Tibial artery (tissue), 4 donors: Measurements from ENCODE around the gene SNX9.
"Not testable (repeated sequence)": the region's sequence is repeated elsewhere in the genome, so short reads cannot be mapped to it uniquely, and the experiment has no call there.

Source experiments
- DNase-seq, 2 donors: peaks; one replicate each; pipeline ENCODE4 v3.0.0-alpha.2; 2019
- H3K27ac ChIP-seq, 2 donors: fragments of 200-600 bp; sonication (generic) in 1 of 2; 1 replicate in 1 of 2; 2 replicates in 1 of 2; pipeline ENCODE4 v1.5.1; 2018 to 2019; ENCODE audit warnings: mild to moderate bottlenecking in 1 of 2
- H3K27me3 ChIP-seq, 2 donors: fragments of 200-600 bp; sonication (generic) in 1 of 2; one replicate each; pipeline versions ENCODE4 v1.5.1 to v1.6.0; 2016 to 2019
- H3K36me3 ChIP-seq, 3 donors: fragments of 200-600 bp; sonication (generic) in 2 of 3; one replicate each; pipeline ENCODE4 v1.5.1; 2016 to 2019; ENCODE audit warnings: mild to moderate bottlenecking in 2 of 3
- H3K4me1 ChIP-seq, 4 donors: fragments of 200-600 bp; sonication (generic) in 2 of 4; 1 replicate in 3 of 4; 2 replicates in 1 of 4; pipeline ENCODE4 v1.5.1; 2016 to 2019
- H3K4me3 ChIP-seq, 2 donors: fragments of 200-600 bp; sonication (generic) in 1 of 2; 1 replicate in 1 of 2; 2 replicates in 1 of 2; pipeline ENCODE4 v1.5.1; 2018 to 2019; ENCODE audit warnings: mild to moderate bottlenecking in 2 of 2
- H3K9me3 ChIP-seq, 3 donors: fragments of 200-600 bp; sonication (generic) in 1 of 3; one replicate each; pipeline ENCODE4 v1.5.1; 2016 to 2019
- CTCF ChIP-seq, 2 experiments: fragments of 200-600 bp in 1 of 2; fragments of 450-650 bp in 1 of 2; IDR thresholded peaks; one replicate each; pipeline ENCODE4 v1.5.1; 2017 to 2019; ENCODE audit warnings: antibody characterized with exemption in 2 of 2, mild to moderate bottlenecking in 1 of 2, moderate library complexity in 1 of 2
- intact Hi-C: fragments of 100-400 bp; cut with DNase I; formaldehyde crosslinking; loops from one replicate; pipeline ENCODE4 v1.15.0; 2023; ENCODE audit warnings: low total_unique reads

SNX9 gene

GRCh38 chr6:157842212-157842611 lies 19.2 kb downstream of the SNX9 start:
- intact Hi-C loops: no loop called here
- no peaks in the 10 kb centered on the region for H3K36me3 ChIP-seq
- H3K4me3 ChIP-seq: no peak overlapping the region
- H3K9me3 ChIP-seq: no peaks in the 10 kb centered on the region
- H3K4me1 ChIP-seq: peaks cover 0 to 91% (median 39%) of the 10 kb centered on the region in 4 donors
- H3K27me3 ChIP-seq: no peaks in the 10 kb centered on the region
- TF ChIP-seq CTCF (IDR thresholded peaks at IDR 0.05): no peak
- no peak overlapping the region for H3K27ac ChIP-seq
- no peak for DNase-seq

- H3K36me3 ChIP-seq: not testable (repeated sequence)
- peaks cover 0 to 93% (median 42%) of the 10 kb centered on the region in 4 donors for H3K4me1 ChIP-seq
Observed at GRCh38 chr6:157844196-157844595, 21.1 kb downstream of the SNX9 start.

GRCh38 chr6:157845493-157846259 lies 22.6 kb downstream of the SNX9 start:
- Histone ChIP-seq H3K4me1 (peaks cover 0 to 92% (median 44%) of the 10 kb centered on the region in 4 donors), H3K27ac (no peak overlapping the region), H3K9me3 (no peaks in the 10 kb centered on the region), H3K4me3 (no peak overlapping the region), H3K27me3 (no peaks in the 10 kb centered on the region), H3K36me3 (no peaks in the 10 kb centered on the region)
- intact Hi-C loops: no loop called here
- TF ChIP-seq CTCF (IDR thresholded peaks at IDR 0.05): no peak
- no peak for DNase-seq

More at GRCh38 chr6:157844196-157844595, 21.1 kb downstream of the SNX9 start:
- H3K4me3 ChIP-seq, DNase-seq, H3K27ac ChIP-seq, H3K9me3 ChIP-seq, intact Hi-C loops, H3K27me3 ChIP-seq: not testable (repeated sequence)

GRCh38 chr6:157847846-157848245 lies 24.8 kb downstream of the SNX9 start:
- peaks cover 4 to 11% (median 5%) of the 10 kb centered on the region in 3 donors for H3K9me3 ChIP-seq
- DNase-seq: no peak
- H3K27ac ChIP-seq: no peak overlapping the region
- intact Hi-C loops: no loop called here
- no peak overlapping the region for H3K4me3 ChIP-seq
- H3K27me3 ChIP-seq: no peaks in the 10 kb centered on the region
- TF ChIP-seq CTCF (IDR thresholded peaks at IDR 0.05): no peak
- no peaks in the 10 kb centered on the region for H3K36me3 ChIP-seq
- peaks cover 0 to 72% (median 32%) of the 10 kb centered on the region in 4 donors for H3K4me1 ChIP-seq

GRCh38 chr6:157848693-157849092 lies 25.6 kb downstream of the SNX9 start:
- intact Hi-C loops: no loop called here
- H3K27me3 ChIP-seq: no peaks in the 10 kb centered on the region
- no peak for TF ChIP-seq CTCF (IDR thresholded peaks at IDR 0.05)

GRCh38 chr6:157849288-157850017 lies 26.4 kb downstream of the SNX9 start:
- H3K27me3 ChIP-seq: no peaks in the 10 kb centered on the region
- intact Hi-C loops: no loop called here
- no peak for TF ChIP-seq CTCF (IDR thresholded peaks at IDR 0.05)
- DNase-seq: no peak
- H3K4me3 ChIP-seq: no peak overlapping the region
- peaks cover 4 to 23% (median 6%) of the 10 kb centered on the region in 3 donors for H3K9me3 ChIP-seq
- H3K27ac ChIP-seq: no peak overlapping the region
- peaks cover 0 to 62% (median 30%) of the 10 kb centered on the region in 4 donors for H3K4me1 ChIP-seq
- H3K36me3 ChIP-seq: peaks cover 0 to 5% (median 0%) of the 10 kb centered on the region in 3 donors

More at GRCh38 chr6:157848693-157849092, 25.6 kb downstream of the SNX9 start:
- peaks cover 0 to 68% (median 31%) of the 10 kb centered on the region in 4 donors for H3K4me1 ChIP-seq
- H3K27ac ChIP-seq: no peak overlapping the region
- no peak overlapping the region for H3K4me3 ChIP-seq
- DNase-seq: no peak
- H3K36me3 ChIP-seq: peaks cover 0 to 2% (median 0%) of the 10 kb centered on the region in 3 donors
- peaks cover 4 to 20% (median 6%) of the 10 kb centered on the region in 3 donors for H3K9me3 ChIP-seq
